Ovary (tissue), 3 donors: ENCODE results near the gene SPATA25.

Source experiments
- POLR2A ChIP-seq: fragments of 450-650 bp; IDR thresholded peaks from one replicate; pipeline ENCODE4 v1.6.1; 2017; ENCODE audit warnings: antibody characterized with exemption, mild to moderate bottlenecking, moderate library complexity
- TF ChIP-seq, protein P1 (sequence below), 3 donors: fragments of 450-650 bp in 2 of 3; fragments of 200-600 bp in 1 of 3; IDR thresholded peaks; one replicate each; pipeline versions ENCODE4 v1.5.1 to v1.8.0; 2016 to 2022; ENCODE audit warnings: antibody characterized with exemption in 3 of 3, mild to moderate bottlenecking in 1 of 3
- donor health status: DM: no; HTN: no; CAD: no.

- TF ChIP-seq POLR2A, result no peak
- TF ChIP-seq, protein P1, sequence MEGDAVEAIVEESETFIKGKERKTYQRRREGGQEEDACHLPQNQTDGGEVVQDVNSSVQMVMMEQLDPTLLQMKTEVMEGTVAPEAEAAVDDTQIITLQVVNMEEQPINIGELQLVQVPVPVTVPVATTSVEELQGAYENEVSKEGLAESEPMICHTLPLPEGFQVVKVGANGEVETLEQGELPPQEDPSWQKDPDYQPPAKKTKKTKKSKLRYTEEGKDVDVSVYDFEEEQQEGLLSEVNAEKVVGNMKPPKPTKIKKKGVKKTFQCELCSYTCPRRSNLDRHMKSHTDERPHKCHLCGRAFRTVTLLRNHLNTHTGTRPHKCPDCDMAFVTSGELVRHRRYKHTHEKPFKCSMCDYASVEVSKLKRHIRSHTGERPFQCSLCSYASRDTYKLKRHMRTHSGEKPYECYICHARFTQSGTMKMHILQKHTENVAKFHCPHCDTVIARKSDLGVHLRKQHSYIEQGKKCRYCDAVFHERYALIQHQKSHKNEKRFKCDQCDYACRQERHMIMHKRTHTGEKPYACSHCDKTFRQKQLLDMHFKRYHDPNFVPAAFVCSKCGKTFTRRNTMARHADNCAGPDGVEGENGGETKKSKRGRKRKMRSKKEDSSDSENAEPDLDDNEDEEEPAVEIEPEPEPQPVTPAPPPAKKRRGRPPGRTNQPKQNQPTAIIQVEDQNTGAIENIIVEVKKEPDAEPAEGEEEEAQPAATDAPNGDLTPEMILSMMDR (IDR thresholded peaks at IDR 0.05), result peak in 1 of 3 donors; percentile 24
Measured at GRCh38 chr20:45842169-45842812, 45.1 kb downstream of the SPATA25 start.
